GM21576 (cell line): ENCODE results near the gene ZNF184.
A peak's percentile ranks its signal among the peaks of the same experiment; 100 is the strongest.

Experiments used
- ATAC-seq: cut with Tn5 transposase; IDR thresholded peaks from one replicate; pipeline ENCODE4 v1.9.1; 2021; ENCODE audit warnings: mild to moderate bottlenecking, moderate library complexity; ENCODE audit not compliant: unreplicated experiment

Gene ZNF184

GRCh38 chr6:27472617-27473400 lies at the start of gene ZNF184:
TSS of gene ZNF184 (minus strand) at chr6:27473105. CDS start at chr6:27472294, 811 bp downstream.
- peak; percentile 75 for ATAC-seq

GRCh38 chr6:27518881-27519795 lies 46.2 kb upstream of the ZNF184 start:
- peak; percentile 50 for ATAC-seq

- ATAC-seq = no peak
These were observed 45.3 kb upstream of the ZNF184 start for GRCh38 chr6:27517928-27518787.

GRCh38 chr6:27517238-27517637 lies 44.3 kb upstream of the ZNF184 start:
- ATAC-seq = no peak

GRCh38 chr6:27514906-27515495 lies 42.1 kb upstream of the ZNF184 start:
- ATAC-seq = no peak

- no peak for ATAC-seq
These were observed 39.6 kb upstream of the ZNF184 start for GRCh38 chr6:27512525-27512924.

- no peak for ATAC-seq
These were observed 34.4 kb upstream of the ZNF184 start for GRCh38 chr6:27507041-27507956.

GRCh38 chr6:27505209-27506027 lies 32.5 kb upstream of the ZNF184 start:
- no peak for ATAC-seq

- peak; percentile 35 for ATAC-seq
These were observed 30.6 kb upstream of the ZNF184 start for GRCh38 chr6:27503436-27504030.

GRCh38 chr6:27502508-27503435 lies 29.9 kb upstream of the ZNF184 start:
- ATAC-seq = peak; percentile 45

GRCh38 chr6:27501187-27501586 lies 28.3 kb upstream of the ZNF184 start:
- no peak for ATAC-seq

- no peak for ATAC-seq
These were observed 27.3 kb upstream of the ZNF184 start for GRCh38 chr6:27500177-27500576.

GRCh38 chr6:27495386-27496135 lies 22.7 kb upstream of the ZNF184 start:
- peak; percentile 52 for ATAC-seq

- no peak for ATAC-seq
These were observed 22.1 kb upstream of the ZNF184 start for GRCh38 chr6:27494987-27495385.

GRCh38 chr6:27494103-27494502 lies 21.2 kb upstream of the ZNF184 start:
- no peak for ATAC-seq

GRCh38 chr6:27492631-27493190 lies 19.8 kb upstream of the ZNF184 start:
- no peak for ATAC-seq
